Heart right ventricle (tissue), 16 donors: Measurements from ENCODE around the gene SNCA. TPM values are rescaled to one million over a fixed set of nuclear protein-coding genes. Genes with fewer than 3 reads are reported as not detected.

Experiments used
- ATAC-seq, 8 donors: fragments of 200-7000 bp; cut with Tn5 transposase; one replicate each; pipeline ENCODE4 v1.9.1; 2020; ENCODE audit warnings: mild to moderate bottlenecking in 8 of 8, moderate library complexity in 8 of 8, moderate number of reproducible peaks in 1 of 8
- DNase-seq, 2 donors: peaks; one replicate each; pipeline ENCODE4 v3.0.0-alpha.2; 2020
- H3K27ac ChIP-seq, 10 donors: fragments of 200-600 bp; sonication (generic) in 2 of 10; one replicate each; pipeline versions ENCODE4 v1.5.0 to v1.8.0; 2020 to 2022; ENCODE audit warnings: mild to moderate bottlenecking in 3 of 10
- H3K27me3 ChIP-seq, 7 donors: fragments of 200-600 bp; one replicate each; pipeline ENCODE4 v1.8.0; 2021 to 2022; ENCODE audit warnings: mild to moderate bottlenecking in 2 of 7
- H3K36me3 ChIP-seq, 9 donors: fragments of 200-600 bp; sonication (generic) in 1 of 9; one replicate each; pipeline versions ENCODE4 v1.5.0 to v1.8.0; 2020 to 2022; ENCODE audit warnings: mild to moderate bottlenecking in 2 of 9
- H3K4me1 ChIP-seq, 9 donors: fragments of 200-600 bp; sonication (generic) in 1 of 9; one replicate each; pipeline versions ENCODE4 v1.5.0 to v1.8.0; 2020 to 2022; ENCODE audit warnings: mild to moderate bottlenecking in 4 of 9
- H3K4me3 ChIP-seq, 10 donors: fragments of 200-600 bp; sonication (generic) in 2 of 10; one replicate each; pipeline versions ENCODE4 v1.5.0 to v1.8.0; 2020 to 2022; ENCODE audit warnings: mild to moderate bottlenecking in 7 of 10, moderate library complexity in 2 of 10
- H3K9me3 ChIP-seq, 11 donors: fragments of 200-600 bp in 10 of 11; sonication (generic) in 2 of 11; one replicate each; pipeline versions ENCODE4 v1.5.0 to v1.8.0; 2013 to 2022; ENCODE audit warnings: mild to moderate bottlenecking in 2 of 11, control low read depth in 1 of 11, moderate library complexity in 1 of 11
- CTCF ChIP-seq, 9 donors: fragments of 200-600 bp; sonication (generic) in 2 of 9; IDR thresholded peaks; one replicate each; pipeline versions ENCODE4 v1.5.0 to v1.8.0; 2021 to 2022; ENCODE audit warnings: antibody characterized with exemption in 9 of 9, mild to moderate bottlenecking in 5 of 9, moderate library complexity in 1 of 9
- WGBS, 2 donors: extraction: QIAGEN DNeasy Blood & Tissue Kit; methylation state at CpG; one replicate each; pipeline ENCODE4 v1.1.7; 2013; ENCODE audit warnings: inconsistent platforms in 1 of 2; 5-methylcytosine and 5-hydroxymethylcytosine counted together
- intact Hi-C, 10 donors: fragments of 100-400 bp; cut with DNase I; formaldehyde crosslinking; loops; one replicate each; pipeline versions ENCODE4 v1.11.1 to v1.14.2; 2022
- long read RNA-seq, 3 donors: library from polyadenylated mRNA; unstranded; transcript quantifications; one replicate each; pipeline ENCODE4 v2.0.0, GENCODE V29; 2020 to 2021
- polyA plus RNA-seq, 2 donors: library from polyadenylated mRNA; stranded (reverse); fragments of 200-250 nt; gene quantifications; one replicate each; pipeline ENCODE4 v1.2.3, GENCODE V29; 2013
- total RNA-seq, 10 donors: library from RNA; stranded (reverse); fragmentation: NEBNext Ultra II Directional in 3 of 10; extraction: Animal tissue kit (Norgen Biotek cat#: 25700) in 3 of 10; gene quantifications; one replicate each; pipeline versions ENCODE4 v1.2.1 to v1.2.4, GENCODE V29; 2021 to 2023
- donor health status: Arrhythmogenic right ventricular cardiomyopathy.
- donor health status: ischemic (EF 13 %, LVEDD 7.1; RV severe dilation, severe dysfunction).
- donor health status: healthy with polysubstance abuse.
- donor health status: DM: no; HTN: yes; CAD: no.
- donor health status: DM: no; HTN: no; CAD: no.
- donor health status: ischemic (EF 25% LVEDD 6.9; RV normal size, moderate dysfunction).
- donor health status: ischemic (EF 25% LVEDD 5.7; RV mildly dilated, moderate dysfunction).
- donor health status: healthy.
- donor health status: DM: yes; HTN: yes; CAD: no.
- donor health status: Ischemic cardiomyopathy.
- donor health status: ischemic (EF 35%, LVEDD 5.7; RV mildly dilated, moderate dysfunction).
- donor health status: nonischemic (EF 11% LVEDD 7.7; RV severe dilation, severe dysfunction).
- donor health status: DM: yes; HTN: yes; CAD: no.
- donor health status: PGD.
- donor health status: ischemic (EF 29% LVEDD 5.4; RV normal size, mild dysfunction).
- donor health status: nonischemic (EF 23%, LVEDD 6.1; RV moderate dilation, normal function).

SNCA gene
- 10 to 100 TPM in 4 of 10 donors, 1 to 10 TPM in 6; 1.8 to 29.8 (median 3.9) TPM for total RNA-seq
- 1 to 10 TPM; 2.5 to 2.7 TPM for polyA plus RNA-seq
- long read RNA-seq, donor 1, partial matches to known transcripts, result 0 of 4 reads
- long read RNA-seq, donor 1, other reads (novel, unspliced or antisense), result 0 of 4 reads
- long read RNA-seq, donor 2, transcript SNCA-205 (6 exons, 1,290 nt), result major isoform, 7 of 7 reads
- long read RNA-seq, donor 2, partial matches to known transcripts, result 0 of 7 reads
- long read RNA-seq, donor 2, other reads (novel, unspliced or antisense), result 0 of 7 reads
- long read RNA-seq, donor 3, partial matches to known transcripts, result 0 of 3 reads
- long read RNA-seq, donor 3, other reads (novel, unspliced or antisense), result 0 of 3 reads

- peak; percentile 52 to 55 for DNase-seq
- peak within 1 kb of the TSS; percentile 30 to 65 (median 57) for H3K4me3 ChIP-seq
- no peaks in the 10 kb centered on the region for H3K9me3 ChIP-seq
- 0 to 1% methylated on average over 43 to 48 of the region's 48 CpGs for WGBS, 2 donors
- peak within 1 kb of the TSS in 3 of 10 donors; percentile 32 to 41 (median 41) for H3K27ac ChIP-seq
- no peaks in the 10 kb centered on the region for H3K36me3 ChIP-seq
- no peak for TF ChIP-seq CTCF (IDR thresholded peaks at IDR 0.05)
- H3K4me1 ChIP-seq, result peaks cover 0 to 24% (median 13%) of the 10 kb centered on the region in 9 donors
- H3K27me3 ChIP-seq, result peaks cover 0 to 66% (median 60%) of the 10 kb centered on the region in 7 donors
- intact Hi-C loops, result no loop called here
- peak; percentile 83 to 95 (median 88) for ATAC-seq
Observed at GRCh38 chr4:89836897-89837384, at the start of gene SNCA. SNCA (minus strand) TSS chr4:89837161; CDS start chr4:89835667, 1,494 bp downstream.

GRCh38 chr4:89879215-89879614 lies 42.3 kb upstream of the SNCA start:
- H3K27me3 ChIP-seq, result no peaks in the 10 kb centered on the region
- intact Hi-C loops, result loop anchor here in 2 of 10 donors (10.0 kb wide), 2 partner anchors 214 to 224 kb away; no protein-coding TSS in a partner anchor
- no peak for ATAC-seq
- H3K27ac ChIP-seq, result no peak overlapping the region
- no peak for DNase-seq
- H3K4me3 ChIP-seq, result no peak overlapping the region
- H3K9me3 ChIP-seq, result no peaks in the 10 kb centered on the region
- no peak for TF ChIP-seq CTCF (IDR thresholded peaks at IDR 0.05)
- H3K4me1 ChIP-seq, result no peaks in the 10 kb centered on the region
- WGBS, 2 donors, result 83 to 87% methylated on average over 4 of the region's 4 CpGs
- H3K36me3 ChIP-seq, result no peaks in the 10 kb centered on the region

- DNase-seq (no peak), ATAC-seq (no peak)
- H3K27ac ChIP-seq, result no peak overlapping the region
- H3K4me3 ChIP-seq, result no peak overlapping the region
- no peaks in the 10 kb centered on the region for H3K9me3 ChIP-seq
- no peaks in the 10 kb centered on the region for H3K4me1 ChIP-seq
- H3K27me3 ChIP-seq, result no peaks in the 10 kb centered on the region
- intact Hi-C loops, result loop anchor here in 2 of 10 donors (10.0 kb wide), 2 partner anchors 214 to 224 kb away; no protein-coding TSS in a partner anchor
- no peak for TF ChIP-seq CTCF (IDR thresholded peaks at IDR 0.05)
- 78 to 82% methylated on average over 1 of the region's 1 CpG for WGBS, 2 donors
- no peaks in the 10 kb centered on the region for H3K36me3 ChIP-seq
Observed at GRCh38 chr4:89878611-89879010, 41.6 kb upstream of the SNCA start.

GRCh38 chr4:89876548-89876947 lies 39.6 kb upstream of the SNCA start:
- Histone ChIP-seq H3K27ac (no peak overlapping the region), H3K4me1 (no peaks in the 10 kb centered on the region), H3K27me3 (no peaks in the 10 kb centered on the region), H3K36me3 (no peaks in the 10 kb centered on the region), H3K9me3 (no peaks in the 10 kb centered on the region), H3K4me3 (no peak overlapping the region)
- TF ChIP-seq CTCF (IDR thresholded peaks at IDR 0.05), result no peak
- ATAC-seq, result no peak
- intact Hi-C loops, result loop anchor here in 2 of 10 donors (10.0 kb wide), 2 partner anchors 212 to 222 kb away; no protein-coding TSS in a partner anchor
- DNase-seq, result no peak
- 75 to 86% methylated on average over 3 of the region's 3 CpGs for WGBS, 2 donors
